ENCODE data around the gene CD2BP2. TPM values are rescaled to one million over a fixed set of nuclear protein-coding genes. Genes with fewer than 3 reads are reported as not detected.

CD2BP2 gene
- total and polyA plus RNA-seq, 2 of the 13 experiments (the other 11 are each of a cell fraction or from before 2014, with no cell fraction given), result 24.9 to 54.6 TPM

DNA sequence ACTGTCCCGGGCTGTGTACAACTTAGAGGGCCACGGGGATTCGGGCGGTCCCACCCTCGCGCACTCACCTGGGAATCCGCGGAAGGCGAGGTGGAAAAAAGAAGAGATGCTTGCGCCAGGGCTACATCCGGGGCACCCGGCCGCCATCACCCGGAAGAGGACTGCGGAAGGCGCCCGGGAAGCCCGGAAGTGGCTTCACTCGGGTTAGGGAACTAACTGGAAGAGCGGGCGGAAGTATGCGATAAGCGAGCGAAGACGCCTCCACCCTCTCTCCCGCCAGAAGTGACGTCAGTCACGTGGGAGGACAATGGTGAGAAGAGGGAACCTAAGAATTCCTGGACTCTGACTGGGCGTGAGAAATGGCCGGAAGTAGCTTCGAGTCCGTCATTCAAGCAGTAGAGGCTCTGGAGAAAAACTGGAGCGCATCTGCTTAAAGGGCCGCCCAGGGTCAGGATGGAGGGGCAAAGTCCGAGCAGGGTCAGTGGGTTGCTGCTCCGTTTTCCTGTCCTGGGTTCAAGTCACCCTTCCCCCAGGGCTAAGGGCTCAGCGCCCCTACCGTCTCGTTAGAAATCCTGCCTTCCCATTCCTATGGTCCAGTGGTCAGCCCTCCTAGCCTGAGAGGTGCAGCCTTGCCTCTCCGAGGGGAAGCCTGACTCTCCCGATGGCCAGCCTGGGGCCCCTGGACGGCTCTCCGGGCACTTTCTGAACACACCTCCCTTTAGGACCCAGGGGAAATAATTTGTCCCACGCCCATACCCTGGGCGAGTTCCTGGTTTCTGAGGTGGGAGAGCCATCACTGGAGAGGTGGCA is at the start of gene CD2BP2 (continued):
- TF ChIP-seq KLF9 (CRISPR knock-in tag; IDR thresholded peaks at IDR 0.05; ENCODE audit: low read depth) (no peak), RARG (CRISPR knock-in tag; IDR thresholded peaks at IDR 0.05; ENCODE audit: low read depth) (no peak; the same call in 1 of the 2 replicates), ZNF335 (CRISPR knock-in tag; IDR thresholded peaks at IDR 0.05) (peak; percentile 67; the same call in 1 of the 2 replicates), KLF13 (CRISPR knock-in tag; IDR thresholded peaks at IDR 0.05) (no peak), ZNF883 (CRISPR knock-in tag; IDR thresholded peaks at IDR 0.05; ENCODE audit: not compliant biosample characterization) (peak; percentile 19), ZNF160 (CRISPR knock-in tag; IDR thresholded peaks at IDR 0.05) (peak; percentile 61; the same call in 1 of the 2 replicates), ZNF572 (CRISPR knock-in tag; IDR thresholded peaks at IDR 0.05) (peak; percentile 37; the same call in 1 of the 2 replicates), MBD4 (IDR thresholded peaks at IDR 0.05; ENCODE audit: borderline replicate concordance, low read length) (no peak), CBX5 (CRISPR knock-in tag; IDR thresholded peaks at IDR 0.05; ENCODE audit: borderline replicate concordance) (no peak; the same call in 1 of the 2 replicates), EHMT2 (IDR thresholded peaks at IDR 0.05; ENCODE audit: borderline replicate concordance, low read depth, low read length) (peak; percentile 57; the same call in 1 of the 2 replicates), SNAPC2 (CRISPR knock-in tag; IDR thresholded peaks at IDR 0.05) (peak; percentile 56; the same call in 1 of the 2 replicates), RBFOX2 (IDR thresholded peaks at IDR 0.05; ENCODE audit: low read depth, low read length) (peak; percentile 76), SP140L (CRISPR knock-in tag; IDR thresholded peaks at IDR 0.05; ENCODE audit: borderline replicate concordance) (peak; percentile 53; the same call in 1 of the 2 replicates), GZF1 (CRISPR knock-in tag; IDR thresholded peaks at IDR 0.05) (no peak), ZBTB7B (CRISPR knock-in tag; IDR thresholded peaks at IDR 0.05) (no peak), ZMYM3 (CRISPR knock-in tag; IDR thresholded peaks at IDR 0.05) (peak; percentile 98), RFX1 (IDR thresholded peaks at IDR 0.05) (no peak)
- TF ChIP-seq, protein P1, sequence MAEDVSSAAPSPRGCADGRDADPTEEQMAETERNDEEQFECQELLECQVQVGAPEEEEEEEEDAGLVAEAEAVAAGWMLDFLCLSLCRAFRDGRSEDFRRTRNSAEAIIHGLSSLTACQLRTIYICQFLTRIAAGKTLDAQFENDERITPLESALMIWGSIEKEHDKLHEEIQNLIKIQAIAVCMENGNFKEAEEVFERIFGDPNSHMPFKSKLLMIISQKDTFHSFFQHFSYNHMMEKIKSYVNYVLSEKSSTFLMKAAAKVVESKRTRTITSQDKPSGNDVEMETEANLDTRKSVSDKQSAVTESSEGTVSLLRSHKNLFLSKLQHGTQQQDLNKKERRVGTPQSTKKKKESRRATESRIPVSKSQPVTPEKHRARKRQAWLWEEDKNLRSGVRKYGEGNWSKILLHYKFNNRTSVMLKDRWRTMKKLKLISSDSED (CRISPR knock-in tag; IDR thresholded peaks at IDR 0.05), result no peak
- TF ChIP-seq, protein P2, sequence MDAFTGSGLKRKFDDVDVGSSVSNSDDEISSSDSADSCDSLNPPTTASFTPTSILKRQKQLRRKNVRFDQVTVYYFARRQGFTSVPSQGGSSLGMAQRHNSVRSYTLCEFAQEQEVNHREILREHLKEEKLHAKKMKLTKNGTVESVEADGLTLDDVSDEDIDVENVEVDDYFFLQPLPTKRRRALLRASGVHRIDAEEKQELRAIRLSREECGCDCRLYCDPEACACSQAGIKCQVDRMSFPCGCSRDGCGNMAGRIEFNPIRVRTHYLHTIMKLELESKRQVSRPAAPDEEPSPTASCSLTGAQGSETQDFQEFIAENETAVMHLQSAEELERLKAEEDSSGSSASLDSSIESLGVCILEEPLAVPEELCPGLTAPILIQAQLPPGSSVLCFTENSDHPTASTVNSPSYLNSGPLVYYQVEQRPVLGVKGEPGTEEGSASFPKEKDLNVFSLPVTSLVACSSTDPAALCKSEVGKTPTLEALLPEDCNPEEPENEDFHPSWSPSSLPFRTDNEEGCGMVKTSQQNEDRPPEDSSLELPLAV (CRISPR knock-in tag; conservative IDR thresholded peaks at IDR 0.05; ENCODE audit: low read depth), result no peak
- TF ChIP-seq, protein P3, sequence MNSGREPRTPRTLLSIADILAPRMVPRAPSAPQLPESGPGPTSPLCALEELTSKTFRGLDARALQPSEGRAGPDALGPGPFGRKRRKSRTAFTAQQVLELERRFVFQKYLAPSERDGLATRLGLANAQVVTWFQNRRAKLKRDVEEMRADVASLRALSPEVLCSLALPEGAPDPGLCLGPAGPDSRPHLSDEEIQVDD (CRISPR knock-in tag; IDR thresholded peaks at IDR 0.05; ENCODE audit: borderline replicate concordance), result peak; percentile 96
- TF ChIP-seq, protein P4, sequence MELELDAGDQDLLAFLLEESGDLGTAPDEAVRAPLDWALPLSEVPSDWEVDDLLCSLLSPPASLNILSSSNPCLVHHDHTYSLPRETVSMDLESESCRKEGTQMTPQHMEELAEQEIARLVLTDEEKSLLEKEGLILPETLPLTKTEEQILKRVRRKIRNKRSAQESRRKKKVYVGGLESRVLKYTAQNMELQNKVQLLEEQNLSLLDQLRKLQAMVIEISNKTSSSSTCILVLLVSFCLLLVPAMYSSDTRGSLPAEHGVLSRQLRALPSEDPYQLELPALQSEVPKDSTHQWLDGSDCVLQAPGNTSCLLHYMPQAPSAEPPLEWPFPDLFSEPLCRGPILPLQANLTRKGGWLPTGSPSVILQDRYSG (CRISPR knock-in tag; IDR thresholded peaks at IDR 0.05), result peak; percentile 67; the same call in 1 of the 2 replicates
- TF ChIP-seq, protein P5, sequence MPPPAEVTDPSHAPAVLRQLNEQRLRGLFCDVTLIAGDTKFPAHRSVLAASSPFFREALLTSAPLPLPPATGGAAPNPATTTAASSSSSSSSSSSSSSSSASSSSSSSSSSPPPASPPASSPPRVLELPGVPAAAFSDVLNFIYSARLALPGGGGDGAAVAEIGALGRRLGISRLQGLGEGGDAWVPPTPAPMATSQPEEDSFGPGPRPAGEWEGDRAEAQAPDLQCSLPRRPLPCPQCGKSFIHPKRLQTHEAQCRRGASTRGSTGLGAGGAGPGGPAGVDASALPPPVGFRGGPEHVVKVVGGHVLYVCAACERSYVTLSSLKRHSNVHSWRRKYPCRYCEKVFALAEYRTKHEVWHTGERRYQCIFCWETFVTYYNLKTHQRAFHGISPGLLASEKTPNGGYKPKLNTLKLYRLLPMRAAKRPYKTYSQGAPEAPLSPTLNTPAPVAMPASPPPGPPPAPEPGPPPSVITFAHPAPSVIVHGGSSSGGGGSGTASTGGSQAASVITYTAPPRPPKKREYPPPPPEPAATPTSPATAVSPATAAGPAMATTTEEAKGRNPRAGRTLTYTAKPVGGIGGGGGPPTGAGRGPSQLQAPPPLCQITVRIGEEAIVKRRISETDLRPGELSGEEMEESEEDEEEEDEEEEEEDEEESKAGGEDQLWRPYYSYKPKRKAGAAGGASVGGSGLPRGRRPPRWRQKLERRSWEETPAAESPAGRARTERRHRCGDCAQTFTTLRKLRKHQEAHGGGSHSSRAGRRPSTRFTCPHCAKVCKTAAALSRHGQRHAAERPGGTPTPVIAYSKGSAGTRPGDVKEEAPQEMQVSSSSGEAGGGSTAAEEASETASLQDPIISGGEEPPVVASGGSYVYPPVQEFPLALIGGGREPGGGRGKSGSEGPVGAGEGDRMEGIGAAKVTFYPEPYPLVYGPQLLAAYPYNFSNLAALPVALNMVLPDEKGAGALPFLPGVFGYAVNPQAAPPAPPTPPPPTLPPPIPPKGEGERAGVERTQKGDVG (CRISPR knock-in tag; IDR thresholded peaks at IDR 0.05; ENCODE audit: borderline replicate concordance), result no peak; the same call in 1 of the 2 replicates
